Measurements from ENCODE around the gene AGER. TPM values are rescaled to one million over a fixed set of nuclear protein-coding genes. Genes with fewer than 3 reads are reported as not detected.

The AGER gene
- total RNA-seq, 6 donors from 2014 or later = 543 to 2,806 (median 1,294) TPM

GRCh38 chr6:32139590-32139989, 44.5 kb downstream of the AGER start:
- Histone ChIP-seq H3K27ac (no peak overlapping the region), H3K4me1 (no peaks in the 10 kb centered on the region), H3K9me3 (no peaks in the 10 kb centered on the region), H3K27me3 (no peaks in the 10 kb centered on the region), H3K4me3 (no peak overlapping the region), H3K36me3 (no peaks in the 10 kb centered on the region)
- no peak for TF ChIP-seq POLR2AphosphoS5 (IDR thresholded peaks at IDR 0.05)
- WGBS, 2 donors = 70 to 72% methylated on average over 5 of the region's 5 CpGs
- DNase-seq (no peak), ATAC-seq (ENCODE audit: low FRiP score in 2 of 2) (no peak)

GRCh38 chr6:32137454-32137853, 46.6 kb downstream of the AGER start:
- ATAC-seq (ENCODE audit: low FRiP score in 2 of 2) (no peak), DNase-seq (no peak)
- TF ChIP-seq CTCF (IDR thresholded peaks at IDR 0.05) (no peak), POLR2AphosphoS5 (IDR thresholded peaks at IDR 0.05) (no peak), EP300 (IDR thresholded peaks at IDR 0.05) (no peak)
- Histone ChIP-seq H3K27me3 (no peaks in the 10 kb centered on the region), H3K4me1 (no peaks in the 10 kb centered on the region), H3K36me3 (no peaks in the 10 kb centered on the region), H3K27ac (no peak overlapping the region), H3K9me3 (no peaks in the 10 kb centered on the region), H3K4me3 (no peak overlapping the region)

- no peak overlapping the region for H3K27ac ChIP-seq
- no peaks in the 10 kb centered on the region for H3K9me3 ChIP-seq
- ATAC-seq (ENCODE audit: low FRiP score in 2 of 2) (no peak), DNase-seq (no peak)
- H3K4me1 ChIP-seq = peaks cover 9 to 17% (median 12%) of the 10 kb centered on the region in 4 donors
- 83 to 89% methylated on average over 4 of the region's 4 CpGs for WGBS, 2 donors
- no peaks in the 10 kb centered on the region for H3K36me3 ChIP-seq
- no peak overlapping the region for H3K4me3 ChIP-seq
- TF ChIP-seq EP300 (IDR thresholded peaks at IDR 0.05) (no peak), POLR2A (IDR thresholded peaks at IDR 0.05) (no peak), POLR2AphosphoS5 (IDR thresholded peaks at IDR 0.05) (no peak), CTCF (IDR thresholded peaks at IDR 0.05) (no peak)
- no peaks in the 10 kb centered on the region for H3K27me3 ChIP-seq
These were observed 50.3 kb downstream of the AGER start for GRCh38 chr6:32133786-32134185.

- Histone ChIP-seq H3K4me1 (peaks cover 18 to 28% (median 21%) of the 10 kb centered on the region in 4 donors), H3K9me3 (no peaks in the 10 kb centered on the region), H3K27ac (no peak overlapping the region), H3K27me3 (no peaks in the 10 kb centered on the region), H3K4me3 (no peak overlapping the region), H3K36me3 (no peaks in the 10 kb centered on the region)
- DNase-seq = no peak
- ATAC-seq (ENCODE audit: low FRiP score in 2 of 2) = no peak
- TF ChIP-seq CTCF (IDR thresholded peaks at IDR 0.05) = no peak
- TF ChIP-seq POLR2A (IDR thresholded peaks at IDR 0.05) = no peak
- no peak for TF ChIP-seq EP300 (IDR thresholded peaks at IDR 0.05)
- no peak for TF ChIP-seq POLR2AphosphoS5 (IDR thresholded peaks at IDR 0.05)
These were observed 51.9 kb downstream of the AGER start for GRCh38 chr6:32132110-32132509.

GRCh38 chr6:32131439-32131948, 52.6 kb downstream of the AGER start:
- Histone ChIP-seq H3K9me3 (no peaks in the 10 kb centered on the region), H3K27ac (no peak overlapping the region), H3K27me3 (no peaks in the 10 kb centered on the region), H3K4me3 (no peak overlapping the region), H3K36me3 (peaks cover 0 to 6% (median under 1%) of the 10 kb centered on the region in 4 donors), H3K4me1 (peaks cover 25 to 34% (median 26%) of the 10 kb centered on the region in 4 donors)
- ATAC-seq (ENCODE audit: low FRiP score in 2 of 2) = no peak
- TF ChIP-seq POLR2AphosphoS5 (IDR thresholded peaks at IDR 0.05) (no peak), POLR2A (IDR thresholded peaks at IDR 0.05) (no peak), EP300 (IDR thresholded peaks at IDR 0.05) (no peak), CTCF (IDR thresholded peaks at IDR 0.05) (no peak)
- DNase-seq = no peak
- 88 to 89% methylated on average over 14 of the region's 14 CpGs for WGBS, 2 donors

Small RNAs within 50 kb of the gene (small RNA-seq; reads per million reads assigned to genes)
- gene AL662884.1 (0 reads per million in 4 donors), gene MIR6833 (0 reads per million in 4 donors)

Other genes starting within 250 kb of the AGER start
- 100 to 1,000 TPM in 1 of 6 donors, 10 to 100 TPM in 5; 15.0 to 199 (median 58.1) TPM for gene CFB, start 238.2 kb downstream of the AGER start, total RNA-seq
- gene NELFE, start 225.3 kb downstream of the AGER start, total RNA-seq = 10 to 100 TPM; 42.8 to 84.2 (median 63.0) TPM
- gene SKIC2, start 225.1 kb downstream of the AGER start, total RNA-seq = 100 to 1,000 TPM in 1 of 6 donors, 10 to 100 TPM in 5; 27.7 to 172 (median 58.6) TPM
- gene DXO, start 212.1 kb downstream of the AGER start, total RNA-seq = 10 to 100 TPM; 14.1 to 40.9 (median 19.3) TPM
- gene C4A, start 202.2 kb downstream of the AGER start, total RNA-seq = 100 to 1,000 TPM in 4 of 6 donors, 10 to 100 TPM in 2; 89.8 to 217 (median 139) TPM
- gene C4B, start 169.5 kb downstream of the AGER start, total RNA-seq = 100 to 1,000 TPM in 3 of 6 donors, 10 to 100 TPM in 3; 85.7 to 193 (median 97.7) TPM
- gene CYP21A2, start 145.8 kb downstream of the AGER start, total RNA-seq = 1 to 10 TPM in 5 of 6 donors, under 1 TPM in 1; 0.30 to 2.3 (median 1.2) TPM
- gene TNXB, start 74.9 kb downstream of the AGER start, total RNA-seq = 100 to 1,000 TPM in 4 of 6 donors, 10 to 100 TPM in 2; 58.1 to 206 (median 151) TPM
- gene ATF6B, start 56.0 kb downstream of the AGER start, total RNA-seq = 100 to 1,000 TPM in 3 of 6 donors, 10 to 100 TPM in 3; 35.3 to 230 (median 95.8) TPM
- 1 to 10 TPM in 5 of 6 donors, not detected in 1; 1.4 to 5.6 (median 4.6) TPM for gene FKBPL, start 54.0 kb downstream of the AGER start, total RNA-seq
- 1 to 10 TPM in 2 of 6 donors, under 1 TPM in 3, not detected in 1; 0.69 to 6.3 (median 0.98) TPM for gene PRRT1, start 32.3 kb downstream of the AGER start, total RNA-seq
- gene PPT2, start 30.1 kb downstream of the AGER start, total RNA-seq = 10 to 100 TPM in 5 of 6 donors, 1 to 10 TPM in 1; 7.0 to 64.8 (median 16.8) TPM
- 10 to 100 TPM in 2 of 6 donors, 1 to 10 TPM in 4; 6.1 to 37.7 (median 9.6) TPM for gene EGFL8, start 19.7 kb downstream of the AGER start, total RNA-seq
- 10 to 100 TPM; 25.9 to 54.5 (median 32.6) TPM for gene AGPAT1, start 8.2 kb downstream of the AGER start, total RNA-seq
- gene RNF5, start 5.8 kb downstream of the AGER start, total RNA-seq = 10 to 100 TPM; 23.0 to 73.6 (median 59.1) TPM
- gene PBX2, start 5.9 kb upstream of the AGER start, total RNA-seq = 100 to 1,000 TPM in 1 of 6 donors, 10 to 100 TPM in 5; 78.6 to 147 (median 93.4) TPM
- gene GPSM3, start 8.4 kb upstream of the AGER start, total RNA-seq = 10 to 100 TPM; 18.9 to 80.4 (median 30.6) TPM
- gene NOTCH4, start 39.8 kb upstream of the AGER start, total RNA-seq = 100 to 1,000 TPM in 2 of 6 donors, 10 to 100 TPM in 4; 27.0 to 139 (median 65.1) TPM
- gene TSBP1, start 187.7 kb upstream of the AGER start, total RNA-seq = not detected
- gene BTNL2, start 222.9 kb upstream of the AGER start, total RNA-seq = not detected

Data from upper lobe of left lung (tissue), 6 donors.